ENCODE results near the gene KANTR.

Gene KANTR

DNA sequence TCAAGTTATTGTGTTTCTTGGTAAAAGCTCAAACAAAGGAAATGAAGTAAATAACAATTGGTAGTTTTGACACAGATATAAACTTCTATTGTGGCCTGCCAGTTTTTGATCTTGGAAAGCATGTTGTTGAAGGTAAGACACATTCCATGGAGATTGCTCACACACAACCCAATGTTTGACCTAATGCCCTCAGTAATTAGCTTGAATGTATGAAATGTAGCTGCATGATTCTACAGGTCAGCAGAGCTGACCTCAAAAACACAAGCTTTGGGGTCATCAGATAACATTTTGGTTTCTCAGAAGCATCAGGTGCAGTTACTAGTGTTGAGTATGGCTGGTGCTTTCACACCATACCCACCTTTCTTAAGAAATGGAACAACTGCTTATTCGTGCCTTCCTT is 28.8 kb upstream of the KANTR start:
- TF ChIP-seq CEBPB (IDR thresholded peaks at IDR 0.05): no peak
- TF ChIP-seq, protein P1, sequence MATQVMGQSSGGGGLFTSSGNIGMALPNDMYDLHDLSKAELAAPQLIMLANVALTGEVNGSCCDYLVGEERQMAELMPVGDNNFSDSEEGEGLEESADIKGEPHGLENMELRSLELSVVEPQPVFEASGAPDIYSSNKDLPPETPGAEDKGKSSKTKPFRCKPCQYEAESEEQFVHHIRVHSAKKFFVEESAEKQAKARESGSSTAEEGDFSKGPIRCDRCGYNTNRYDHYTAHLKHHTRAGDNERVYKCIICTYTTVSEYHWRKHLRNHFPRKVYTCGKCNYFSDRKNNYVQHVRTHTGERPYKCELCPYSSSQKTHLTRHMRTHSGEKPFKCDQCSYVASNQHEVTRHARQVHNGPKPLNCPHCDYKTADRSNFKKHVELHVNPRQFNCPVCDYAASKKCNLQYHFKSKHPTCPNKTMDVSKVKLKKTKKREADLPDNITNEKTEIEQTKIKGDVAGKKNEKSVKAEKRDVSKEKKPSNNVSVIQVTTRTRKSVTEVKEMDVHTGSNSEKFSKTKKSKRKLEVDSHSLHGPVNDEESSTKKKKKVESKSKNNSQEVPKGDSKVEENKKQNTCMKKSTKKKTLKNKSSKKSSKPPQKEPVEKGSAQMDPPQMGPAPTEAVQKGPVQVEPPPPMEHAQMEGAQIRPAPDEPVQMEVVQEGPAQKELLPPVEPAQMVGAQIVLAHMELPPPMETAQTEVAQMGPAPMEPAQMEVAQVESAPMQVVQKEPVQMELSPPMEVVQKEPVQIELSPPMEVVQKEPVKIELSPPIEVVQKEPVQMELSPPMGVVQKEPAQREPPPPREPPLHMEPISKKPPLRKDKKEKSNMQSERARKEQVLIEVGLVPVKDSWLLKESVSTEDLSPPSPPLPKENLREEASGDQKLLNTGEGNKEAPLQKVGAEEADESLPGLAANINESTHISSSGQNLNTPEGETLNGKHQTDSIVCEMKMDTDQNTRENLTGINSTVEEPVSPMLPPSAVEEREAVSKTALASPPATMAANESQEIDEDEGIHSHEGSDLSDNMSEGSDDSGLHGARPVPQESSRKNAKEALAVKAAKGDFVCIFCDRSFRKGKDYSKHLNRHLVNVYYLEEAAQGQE (IDR thresholded peaks at IDR 0.05; ENCODE audit: low read depth): no peak
- no peak for TF ChIP-seq RAD21 (IDR thresholded peaks at IDR 0.05; ENCODE audit: low read depth)
- TF ChIP-seq EP300 (IDR thresholded peaks at IDR 0.05; ENCODE audit: borderline replicate concordance): no peak
- no peak for TF ChIP-seq ZBTB7A (IDR thresholded peaks at IDR 0.05; ENCODE audit: low read depth)
- TF ChIP-seq TEAD4 (IDR thresholded peaks at IDR 0.05): no peak
- TF ChIP-seq EGR1 (IDR thresholded peaks at IDR 0.05): no peak
- TF ChIP-seq CREB1 (IDR thresholded peaks at IDR 0.05; ENCODE audit: low read depth): no peak
- TF ChIP-seq, protein P2, sequence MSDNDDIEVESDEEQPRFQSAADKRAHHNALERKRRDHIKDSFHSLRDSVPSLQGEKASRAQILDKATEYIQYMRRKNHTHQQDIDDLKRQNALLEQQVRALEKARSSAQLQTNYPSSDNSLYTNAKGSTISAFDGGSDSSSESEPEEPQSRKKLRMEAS (IDR thresholded peaks at IDR 0.05): no peak
- TF ChIP-seq NFIC (IDR thresholded peaks at IDR 0.05): no peak

DNA sequence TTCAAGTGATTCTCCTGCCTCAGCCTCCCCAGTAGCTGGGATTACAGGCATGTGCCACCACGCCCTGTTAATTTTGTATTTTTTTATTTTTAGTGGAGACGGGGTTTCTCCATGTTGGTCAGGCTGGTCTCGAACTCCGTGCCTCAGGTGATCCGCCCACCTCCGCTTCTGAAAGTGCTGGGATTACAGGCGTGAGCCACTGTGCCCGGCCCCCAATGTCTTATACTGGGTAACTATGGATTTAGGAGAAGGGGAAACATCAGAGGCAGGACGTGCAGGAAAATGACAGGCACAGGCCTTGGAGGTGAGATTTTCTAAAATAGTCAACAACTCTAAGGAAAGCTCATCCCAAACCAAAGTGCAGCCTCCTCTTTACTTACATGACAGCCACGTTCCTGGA is 22.9 kb upstream of the KANTR start:
- TF ChIP-seq FOXM1 (IDR thresholded peaks at IDR 0.05; ENCODE audit: borderline replicate concordance, low read depth): no peak

DNA sequence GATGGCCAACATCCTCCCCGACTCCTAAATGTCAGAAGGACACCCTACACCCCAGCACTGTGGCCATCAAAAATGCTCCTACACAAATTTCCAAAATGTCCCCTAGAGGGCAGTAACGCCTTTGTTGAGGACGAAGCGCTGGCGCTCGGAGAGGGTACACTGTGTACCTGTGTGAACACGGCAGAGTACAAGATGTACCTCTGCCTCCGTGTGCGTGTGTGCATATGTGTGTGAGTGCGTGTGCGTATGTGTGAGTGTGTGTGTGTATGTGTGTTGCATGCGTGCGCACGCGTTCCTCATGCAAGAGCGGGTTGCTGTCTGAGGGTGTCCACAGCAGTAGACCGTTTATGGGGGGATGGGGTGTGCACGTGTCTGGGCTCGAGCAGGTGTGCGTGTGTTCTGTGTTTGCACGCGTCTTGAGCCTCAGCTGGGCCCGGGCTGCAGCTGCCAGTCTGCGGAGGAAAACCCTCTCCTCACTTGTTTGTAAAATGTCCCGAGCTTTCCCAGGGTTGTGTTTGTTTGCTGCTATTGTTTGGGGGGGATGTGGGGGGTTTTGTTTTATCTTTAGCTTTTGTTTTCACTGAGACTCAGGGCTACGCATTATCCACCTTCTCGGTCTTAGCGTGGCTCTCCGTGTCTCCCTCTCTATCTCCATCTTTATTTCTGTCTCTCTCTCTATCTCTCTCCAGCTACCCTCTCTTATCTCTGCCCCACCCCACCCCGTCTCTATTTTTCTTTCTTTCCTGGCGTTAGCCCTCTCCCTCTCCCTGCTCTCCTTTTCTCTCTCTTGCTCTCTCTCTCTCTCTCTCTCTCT is 22.1 kb upstream of the KANTR start:
- TF ChIP-seq EP300 (IDR thresholded peaks at IDR 0.05; ENCODE audit: borderline replicate concordance): no peak
- TF ChIP-seq RAD21 (IDR thresholded peaks at IDR 0.05; ENCODE audit: low read depth): peak; percentile 63
- TF ChIP-seq, protein P1 (IDR thresholded peaks at IDR 0.05; ENCODE audit: low read depth): no peak
- no peak for TF ChIP-seq ZBTB7A (IDR thresholded peaks at IDR 0.05; ENCODE audit: low read depth)
- no peak for TF ChIP-seq TCF12 (IDR thresholded peaks at IDR 0.05; ENCODE audit: low read depth)
- TF ChIP-seq, protein P2 (IDR thresholded peaks at IDR 0.05): peak; percentile 93
- TF ChIP-seq CREB1 (IDR thresholded peaks at IDR 0.05; ENCODE audit: low read depth): no peak
- TF ChIP-seq FOXM1 (IDR thresholded peaks at IDR 0.05; ENCODE audit: borderline replicate concordance, low read depth): no peak
- TF ChIP-seq, protein P3, sequence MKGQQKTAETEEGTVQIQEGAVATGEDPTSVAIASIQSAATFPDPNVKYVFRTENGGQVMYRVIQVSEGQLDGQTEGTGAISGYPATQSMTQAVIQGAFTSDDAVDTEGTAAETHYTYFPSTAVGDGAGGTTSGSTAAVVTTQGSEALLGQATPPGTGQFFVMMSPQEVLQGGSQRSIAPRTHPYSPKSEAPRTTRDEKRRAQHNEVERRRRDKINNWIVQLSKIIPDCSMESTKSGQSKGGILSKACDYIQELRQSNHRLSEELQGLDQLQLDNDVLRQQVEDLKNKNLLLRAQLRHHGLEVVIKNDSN (IDR thresholded peaks at IDR 0.05): peak; percentile 52; the same call in 1 of the 2 replicates
- no peak for TF ChIP-seq TAF1 (IDR thresholded peaks at IDR 0.05; ENCODE audit: low read depth)
- TF ChIP-seq EGR1 (IDR thresholded peaks at IDR 0.05): no peak
- no peak for TF ChIP-seq TEAD4 (IDR thresholded peaks at IDR 0.05)

DNA sequence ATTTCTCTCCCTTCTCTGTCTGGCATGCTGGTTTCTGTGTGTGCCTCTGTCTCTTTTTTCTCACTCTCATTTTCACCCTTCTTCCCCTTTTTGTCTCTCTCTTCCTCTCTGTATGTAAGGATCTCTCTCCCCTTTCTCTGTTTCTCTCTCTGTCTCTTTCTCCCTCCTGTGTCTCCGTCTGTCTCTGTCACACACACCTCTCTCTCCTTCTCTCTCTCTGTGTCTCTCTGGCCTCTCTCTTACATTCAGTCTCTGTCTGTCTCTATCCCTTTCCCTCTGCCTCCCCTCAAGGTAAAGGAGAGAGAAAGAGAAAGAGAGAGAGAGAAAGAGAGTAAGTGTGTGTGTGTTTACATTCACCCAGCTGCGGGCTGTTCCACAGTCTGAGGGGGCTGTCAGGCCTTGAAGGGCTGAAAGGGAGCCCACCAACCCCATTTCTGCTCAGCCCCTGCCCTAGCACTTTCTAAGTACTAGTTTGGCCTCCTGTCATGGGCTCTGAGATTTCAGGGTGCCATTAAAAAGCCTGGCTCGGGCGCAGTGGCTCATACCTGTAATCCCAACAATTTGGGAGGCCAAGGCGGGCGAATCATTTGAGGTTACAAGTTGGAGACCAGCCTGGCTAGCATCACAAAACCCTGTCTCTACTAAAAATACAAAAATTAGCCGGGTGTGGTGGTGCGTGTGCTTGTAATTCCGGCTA is 21.4 kb upstream of the KANTR start:
- TF ChIP-seq YY1 (IDR thresholded peaks at IDR 0.05; ENCODE audit: low read depth) (no peak), TEAD4 (IDR thresholded peaks at IDR 0.05) (no peak), CEBPB (IDR thresholded peaks at IDR 0.05) (no peak), CREB1 (IDR thresholded peaks at IDR 0.05; ENCODE audit: low read depth) (no peak), TCF12 (IDR thresholded peaks at IDR 0.05; ENCODE audit: low read depth) (no peak), TAF1 (IDR thresholded peaks at IDR 0.05; ENCODE audit: low read depth) (no peak), EP300 (IDR thresholded peaks at IDR 0.05; ENCODE audit: borderline replicate concordance) (no peak), RAD21 (IDR thresholded peaks at IDR 0.05; ENCODE audit: low read depth) (no peak), FOXM1 (IDR thresholded peaks at IDR 0.05; ENCODE audit: borderline replicate concordance, low read depth) (no peak)
- TF ChIP-seq, protein P3 (IDR thresholded peaks at IDR 0.05): no peak
- TF ChIP-seq, protein P2 (IDR thresholded peaks at IDR 0.05): no peak

DNA sequence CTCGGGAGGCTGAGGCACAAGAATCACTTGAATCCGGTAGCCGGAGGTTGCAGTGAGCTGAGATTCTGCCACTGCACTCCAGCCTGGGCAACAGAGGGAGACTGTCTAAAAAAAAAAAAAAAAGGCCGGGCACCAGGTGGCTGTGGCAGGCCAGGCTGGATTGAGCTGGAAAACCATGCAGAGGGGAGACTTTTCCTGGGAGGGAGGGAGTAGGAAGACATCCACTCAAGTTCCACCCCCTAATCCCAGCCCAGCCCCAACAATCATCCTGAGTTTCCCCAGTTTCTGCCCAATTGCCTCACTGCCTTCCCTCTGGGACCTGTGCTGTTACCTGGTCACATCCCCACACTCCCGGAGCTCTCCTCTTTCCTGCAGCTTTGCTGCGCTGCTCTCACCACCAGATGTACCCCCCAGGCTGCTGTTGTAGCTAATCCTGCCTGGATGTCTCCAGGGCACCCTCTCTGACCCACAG is 20.8 kb upstream of the KANTR start:
- TF ChIP-seq NFIC (IDR thresholded peaks at IDR 0.05): no peak
- TF ChIP-seq, protein P3 (IDR thresholded peaks at IDR 0.05): no peak
- TF ChIP-seq, protein P2 (IDR thresholded peaks at IDR 0.05): no peak
- TF ChIP-seq ZBTB7A (IDR thresholded peaks at IDR 0.05; ENCODE audit: low read depth): no peak
- TF ChIP-seq YY1 (IDR thresholded peaks at IDR 0.05; ENCODE audit: low read depth): no peak
- TF ChIP-seq CEBPB (IDR thresholded peaks at IDR 0.05): no peak

All from Ishikawa (cell line).